ENCODE results near the gene CACNA1E.

The CACNA1E gene

GRCh38 chr1:181469829-181470228, 13.5 kb upstream of the CACNA1E start:
- peaks cover 30% of the 10 kb centered on the region for H3K27me3 Mint-ChIP-seq (ENCODE audit: low read depth)
- no peak for DNase-seq (ENCODE audit: low spot score)
- no peaks in the 10 kb centered on the region for H3K36me3 Mint-ChIP-seq (ENCODE audit: low read depth)
- no peak overlapping the region for H3K4me3 Mint-ChIP-seq
- H3K27ac Mint-ChIP-seq = no peak overlapping the region
- no peaks in the 10 kb centered on the region for H3K9me3 Mint-ChIP-seq
- no peaks in the 10 kb centered on the region for H3K4me1 Mint-ChIP-seq (ENCODE audit: low read depth)

GRCh38 chr1:181475580-181475979, 7.7 kb upstream of the CACNA1E start:
- no peak overlapping the region for H3K27ac Mint-ChIP-seq
- H3K36me3 Mint-ChIP-seq (ENCODE audit: low read depth) = no peaks in the 10 kb centered on the region
- DNase-seq (ENCODE audit: low spot score) = no peak
- no peaks in the 10 kb centered on the region for H3K4me1 Mint-ChIP-seq (ENCODE audit: low read depth)
- no peaks in the 10 kb centered on the region for H3K9me3 Mint-ChIP-seq
- H3K27me3 Mint-ChIP-seq (ENCODE audit: low read depth) = peaks cover 19% of the 10 kb centered on the region
- H3K4me3 Mint-ChIP-seq = no peak overlapping the region

- DNase-seq (ENCODE audit: low spot score) = no peak
- H3K4me1 Mint-ChIP-seq (ENCODE audit: low read depth) = no peaks in the 10 kb centered on the region
- H3K27ac Mint-ChIP-seq = no peak overlapping the region
- peaks cover 28% of the 10 kb centered on the region for H3K27me3 Mint-ChIP-seq (ENCODE audit: low read depth)
- H3K36me3 Mint-ChIP-seq (ENCODE audit: low read depth) = no peaks in the 10 kb centered on the region
- no peak overlapping the region for H3K4me3 Mint-ChIP-seq
- H3K9me3 Mint-ChIP-seq = no peaks in the 10 kb centered on the region
Measured at GRCh38 chr1:181476581-181476980, 6.7 kb upstream of the CACNA1E start.

- H3K9me3 Mint-ChIP-seq = no peaks in the 10 kb centered on the region
- peaks cover 35% of the 10 kb centered on the region for H3K27me3 Mint-ChIP-seq (ENCODE audit: low read depth)
- H3K4me1 Mint-ChIP-seq (ENCODE audit: low read depth) = peaks cover 4% of the 10 kb centered on the region
- DNase-seq (ENCODE audit: low spot score) = no peak
- H3K4me3 Mint-ChIP-seq = no peak overlapping the region
- no peaks in the 10 kb centered on the region for H3K36me3 Mint-ChIP-seq (ENCODE audit: low read depth)
- no peak overlapping the region for H3K27ac Mint-ChIP-seq
Measured at GRCh38 chr1:181478306-181478705, 5.0 kb upstream of the CACNA1E start.

- peak; percentile 14 for DNase-seq (ENCODE audit: low spot score)
- Mint-ChIP-seq H3K9me3 (no peaks in the 10 kb centered on the region), H3K4me1 (ENCODE audit: low read depth) (peaks cover 9% of the 10 kb centered on the region), H3K27me3 (ENCODE audit: low read depth) (peaks cover 44% of the 10 kb centered on the region), H3K4me3 (no peak overlapping the region), H3K36me3 (ENCODE audit: low read depth) (no peaks in the 10 kb centered on the region), H3K27ac (no peak overlapping the region)
Measured at GRCh38 chr1:181479137-181479745, 4.1 kb upstream of the CACNA1E start.

GRCh38 chr1:181482001-181482430, 1.3 kb upstream of the CACNA1E start:
- peak overlapping the region; percentile 68 for H3K4me3 Mint-ChIP-seq
- no peak for DNase-seq (ENCODE audit: low spot score)
- H3K27ac Mint-ChIP-seq = no peak overlapping the region
- peaks cover 12% of the 10 kb centered on the region for H3K4me1 Mint-ChIP-seq (ENCODE audit: low read depth)
- H3K27me3 Mint-ChIP-seq (ENCODE audit: low read depth) = peaks cover 66% of the 10 kb centered on the region
- H3K36me3 Mint-ChIP-seq (ENCODE audit: low read depth) = no peaks in the 10 kb centered on the region
- no peaks in the 10 kb centered on the region for H3K9me3 Mint-ChIP-seq

- Mint-ChIP-seq H3K9me3 (no peaks in the 10 kb centered on the region), H3K4me3 (peak overlapping the region; percentile 68), H3K4me1 (ENCODE audit: low read depth) (peaks cover 12% of the 10 kb centered on the region), H3K27ac (no peak overlapping the region), H3K27me3 (ENCODE audit: low read depth) (peaks cover 67% of the 10 kb centered on the region), H3K36me3 (ENCODE audit: low read depth) (no peaks in the 10 kb centered on the region)
- peak; percentile 34 for DNase-seq (ENCODE audit: low spot score)
Measured at GRCh38 chr1:181482521-181483284, 614 bp upstream of the CACNA1E start.

- no peaks in the 10 kb centered on the region for H3K9me3 Mint-ChIP-seq
- H3K4me3 Mint-ChIP-seq = no peak overlapping the region
- no peaks in the 10 kb centered on the region for H3K36me3 Mint-ChIP-seq (ENCODE audit: low read depth)
- DNase-seq (ENCODE audit: low spot score) = no peak
- H3K27ac Mint-ChIP-seq = no peak overlapping the region
- H3K4me1 Mint-ChIP-seq (ENCODE audit: low read depth) = peaks cover 12% of the 10 kb centered on the region
- H3K27me3 Mint-ChIP-seq (ENCODE audit: low read depth) = peaks cover 80% of the 10 kb centered on the region
Measured at GRCh38 chr1:181484821-181485220, 1.5 kb downstream of the CACNA1E start.

GRCh38 chr1:181485287-181486097, 2.2 kb downstream of the CACNA1E start:
- DNase-seq (ENCODE audit: low spot score) = no peak
- H3K4me3 Mint-ChIP-seq = no peak overlapping the region

GRCh38 chr1:181486098-181486420, 2.7 kb downstream of the CACNA1E start:
- no peak overlapping the region for H3K27ac Mint-ChIP-seq
- no peaks in the 10 kb centered on the region for H3K36me3 Mint-ChIP-seq (ENCODE audit: low read depth)
- no peaks in the 10 kb centered on the region for H3K9me3 Mint-ChIP-seq
- H3K4me3 Mint-ChIP-seq = no peak overlapping the region
- H3K27me3 Mint-ChIP-seq (ENCODE audit: low read depth) = peaks cover 82% of the 10 kb centered on the region
- DNase-seq (ENCODE audit: low spot score) = no peak
- peaks cover 12% of the 10 kb centered on the region for H3K4me1 Mint-ChIP-seq (ENCODE audit: low read depth)

More at GRCh38 chr1:181485287-181486097, 2.2 kb downstream of the CACNA1E start:
- Mint-ChIP-seq H3K4me1 (ENCODE audit: low read depth) (peaks cover 12% of the 10 kb centered on the region), H3K36me3 (ENCODE audit: low read depth) (no peaks in the 10 kb centered on the region), H3K27me3 (ENCODE audit: low read depth) (peaks cover 84% of the 10 kb centered on the region), H3K27ac (no peak overlapping the region), H3K9me3 (no peaks in the 10 kb centered on the region)

- no peaks in the 10 kb centered on the region for H3K36me3 Mint-ChIP-seq (ENCODE audit: low read depth)
- H3K27me3 Mint-ChIP-seq (ENCODE audit: low read depth) = peaks cover 76% of the 10 kb centered on the region
- no peak overlapping the region for H3K27ac Mint-ChIP-seq
- no peak overlapping the region for H3K4me3 Mint-ChIP-seq
- H3K9me3 Mint-ChIP-seq = no peaks in the 10 kb centered on the region
- no peak for DNase-seq (ENCODE audit: low spot score)
- H3K4me1 Mint-ChIP-seq (ENCODE audit: low read depth) = peaks cover 3% of the 10 kb centered on the region
Measured at GRCh38 chr1:181488866-181489265, 5.5 kb downstream of the CACNA1E start.

GRCh38 chr1:181490276-181490675, 7.0 kb downstream of the CACNA1E start:
- Mint-ChIP-seq H3K27me3 (ENCODE audit: low read depth) (peaks cover 68% of the 10 kb centered on the region), H3K4me3 (no peak overlapping the region), H3K36me3 (ENCODE audit: low read depth) (no peaks in the 10 kb centered on the region), H3K27ac (no peak overlapping the region), H3K9me3 (no peaks in the 10 kb centered on the region), H3K4me1 (ENCODE audit: low read depth) (peaks cover 2% of the 10 kb centered on the region)
- no peak for DNase-seq (ENCODE audit: low spot score)

- no peak overlapping the region for H3K27ac Mint-ChIP-seq
- no peaks in the 10 kb centered on the region for H3K4me1 Mint-ChIP-seq (ENCODE audit: low read depth)
- no peak for DNase-seq (ENCODE audit: low spot score)
- peaks cover 61% of the 10 kb centered on the region for H3K27me3 Mint-ChIP-seq (ENCODE audit: low read depth)
- H3K9me3 Mint-ChIP-seq = no peaks in the 10 kb centered on the region
- H3K36me3 Mint-ChIP-seq (ENCODE audit: low read depth) = no peaks in the 10 kb centered on the region
- H3K4me3 Mint-ChIP-seq = no peak overlapping the region
Measured at GRCh38 chr1:181490740-181491712, 7.7 kb downstream of the CACNA1E start.

All from T-helper 2 cell treated with Interferon-gamma antibody and Interleukin-4, amounts not matched to agents 5 μg/mL and 100 μg/mL, for 36 hours (primary cell).